Effector memory CD8-positive, alpha-beta T cell (primary cell): ENCODE results near the gene NSUN6.
A peak's percentile ranks its signal among the peaks of the same experiment; 100 is the strongest.
"Not testable (repeated sequence)": the region's sequence is repeated elsewhere in the genome, so short reads cannot be mapped to it uniquely, and the experiment has no call there.

Experiments used
- ATAC-seq: fragments of 150-1000 bp; cut with Tn5 transposase; replicated peaks from 2 replicates; pipeline ENCODE4 v1.10.0; 2021; ENCODE audit warnings: mild to moderate bottlenecking, moderate library complexity
- DNase-seq, 3 experiments: peaks; one replicate each; pipeline ENCODE4 v3.0.0; 2021
- H3K27ac Mint-ChIP-seq, 2 donors: one replicate each; pipeline ENCODE4 v1.8.0; 2022; ENCODE audit warnings: mild to moderate bottlenecking in 2 of 2, mixed read lengths in 2 of 2, moderate library complexity in 2 of 2
- H3K27me3 Mint-ChIP-seq, 2 donors: one replicate each; pipeline ENCODE4 v1.8.0; 2022; ENCODE audit warnings: mixed read lengths in 2 of 2
- H3K36me3 Mint-ChIP-seq: one replicate; pipeline ENCODE4 v1.8.0; 2022; ENCODE audit warnings: mild to moderate bottlenecking, moderate library complexity, mixed read lengths; ENCODE audit not compliant: insufficient read depth
- H3K4me1 Mint-ChIP-seq, 2 donors: one replicate each; pipeline ENCODE4 v1.8.0; 2022; ENCODE audit warnings: low read depth in 2 of 2, mixed read lengths in 2 of 2
- H3K4me3 Mint-ChIP-seq, 2 donors: one replicate each; pipeline ENCODE4 v1.8.0; 2022; ENCODE audit warnings: mild to moderate bottlenecking in 2 of 2, mixed read lengths in 2 of 2, moderate library complexity in 2 of 2
- H3K9me3 Mint-ChIP-seq, 2 donors: one replicate each; pipeline ENCODE4 v1.8.0; 2022; ENCODE audit warnings: mixed read lengths in 2 of 2

The NSUN6 gene

DNA sequence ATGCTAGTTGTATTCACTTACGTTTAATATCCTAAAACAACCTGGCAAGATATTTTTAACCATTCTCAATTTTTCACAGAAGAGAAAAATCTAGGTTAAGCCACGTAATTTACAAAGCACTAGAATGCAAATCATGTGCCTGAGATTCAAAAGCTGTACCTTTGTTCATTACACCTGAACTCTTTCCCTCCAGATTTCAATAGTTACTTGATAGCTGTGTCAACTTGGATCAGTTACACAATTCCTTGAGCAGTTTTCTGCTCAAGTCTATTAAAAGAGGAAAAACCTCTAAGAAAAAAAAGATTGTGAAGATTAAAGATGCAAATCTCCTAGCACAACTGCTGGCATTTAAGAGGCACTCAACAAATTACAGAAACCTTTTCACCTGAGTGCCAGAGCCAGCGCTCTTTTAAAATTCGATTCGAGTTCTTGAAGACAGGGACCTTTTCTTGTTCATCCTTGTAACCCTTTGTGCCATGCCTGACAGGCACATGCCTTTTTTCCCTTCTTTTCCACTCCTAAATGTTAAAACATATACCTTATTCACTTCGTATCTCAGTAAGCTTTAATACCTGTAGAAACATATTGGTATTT is 886 bp downstream of the NSUN6 start:
- H3K27ac Mint-ChIP-seq = peak overlapping the region; percentile 95 to 97
- no peaks in the 10 kb centered on the region for H3K27me3 Mint-ChIP-seq
- DNase-seq = no peak
- H3K9me3 Mint-ChIP-seq = no peaks in the 10 kb centered on the region
- peaks cover 25% of the 10 kb centered on the region in 2 donors for H3K4me1 Mint-ChIP-seq
- H3K4me3 Mint-ChIP-seq = peak overlapping the region; percentile 92 to 93
- H3K36me3 Mint-ChIP-seq = peaks cover 20% of the 10 kb centered on the region
- ATAC-seq = no peak

DNA sequence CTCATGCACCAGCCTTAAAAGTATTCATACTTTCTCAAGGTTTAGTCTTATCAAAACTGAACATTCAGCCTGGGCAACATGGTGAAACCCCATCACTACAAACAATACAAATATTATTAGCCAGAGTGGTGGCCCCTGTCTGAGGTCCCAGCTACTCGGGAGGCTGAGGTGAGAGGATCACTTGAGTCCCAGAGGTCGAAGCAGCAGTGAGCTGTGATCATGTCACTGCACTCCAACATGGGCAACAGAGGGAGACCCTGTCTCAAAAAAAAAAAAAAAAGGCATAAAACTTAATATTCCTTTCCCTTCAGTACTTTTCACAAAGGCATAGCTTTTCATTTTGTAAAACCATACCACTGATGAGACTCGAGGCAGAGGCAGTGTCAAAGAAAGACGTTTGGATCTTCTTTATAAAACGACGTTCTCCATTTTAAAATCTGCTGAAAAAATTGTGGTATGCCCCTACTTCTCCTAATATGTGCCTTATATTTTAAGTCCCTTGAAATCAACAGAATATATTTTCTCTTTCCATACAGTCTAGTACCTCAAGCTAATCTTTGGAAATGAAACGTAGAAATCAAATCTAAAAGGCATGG is 1.9 kb downstream of the NSUN6 start:
- H3K4me1 Mint-ChIP-seq = peaks cover 24 to 25% of the 10 kb centered on the region in 2 donors
- peak overlapping the region in 1 of 2 donors; percentile 97 for H3K27ac Mint-ChIP-seq
- no peaks in the 10 kb centered on the region for H3K9me3 Mint-ChIP-seq
- H3K36me3 Mint-ChIP-seq = peaks cover 20% of the 10 kb centered on the region
- no peaks in the 10 kb centered on the region for H3K27me3 Mint-ChIP-seq
- no peak for DNase-seq
- no peak for ATAC-seq
- H3K4me3 Mint-ChIP-seq = peak overlapping the region; percentile 92 to 93

DNA sequence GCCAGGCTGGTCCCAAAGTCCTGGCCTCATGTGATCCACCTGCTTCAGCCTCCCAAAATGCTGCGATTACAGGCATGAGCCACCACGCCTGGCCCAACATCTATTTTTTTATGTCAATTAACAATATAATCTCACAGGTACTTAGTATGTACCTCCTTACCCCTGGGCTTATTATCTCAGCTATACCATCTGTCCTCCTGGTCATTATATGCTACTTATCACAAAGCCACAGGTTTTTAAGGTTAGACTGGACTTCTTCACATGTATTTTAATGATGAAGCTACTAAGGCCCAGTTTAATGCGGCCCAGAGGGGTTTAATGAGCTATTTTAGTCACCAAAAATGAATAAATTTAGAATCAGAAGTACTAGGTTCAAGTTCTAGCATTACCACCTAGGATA is 3.4 kb downstream of the NSUN6 start:
- Mint-ChIP-seq H3K4me1 (peaks cover 24 to 25% of the 10 kb centered on the region in 2 donors), H3K36me3 (peaks cover 17% of the 10 kb centered on the region), H3K4me3 (no peak overlapping the region), H3K9me3 (no peaks in the 10 kb centered on the region), H3K27ac (peak overlapping the region in 1 of 2 donors; percentile 31), H3K27me3 (no peaks in the 10 kb centered on the region)
- no peak for DNase-seq
- ATAC-seq = no peak

DNA sequence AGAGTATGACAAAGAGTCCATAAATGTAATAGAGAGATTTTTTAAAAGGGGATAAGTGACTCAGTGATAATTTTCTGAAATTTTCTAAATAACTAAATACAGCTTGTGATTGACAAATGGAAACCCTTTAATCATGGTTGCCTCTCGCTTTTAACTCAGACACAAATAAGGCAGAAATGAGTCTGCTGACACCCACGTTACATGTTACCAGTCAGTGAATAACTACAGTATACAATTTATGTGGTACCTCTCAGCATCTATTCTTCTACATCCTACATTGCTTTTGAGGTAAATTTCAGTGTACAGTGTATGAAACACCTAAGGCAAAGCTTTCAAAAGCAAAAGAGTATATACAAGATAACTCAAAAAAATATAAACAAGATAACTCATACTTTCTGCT is 4.2 kb downstream of the NSUN6 start:
- no peaks in the 10 kb centered on the region for H3K9me3 Mint-ChIP-seq
- peaks cover 16% of the 10 kb centered on the region for H3K36me3 Mint-ChIP-seq
- H3K27ac Mint-ChIP-seq = no peak overlapping the region
- H3K4me3 Mint-ChIP-seq = no peak overlapping the region
- peaks cover 22 to 24% of the 10 kb centered on the region in 2 donors for H3K4me1 Mint-ChIP-seq
- no peak for ATAC-seq
- H3K27me3 Mint-ChIP-seq = no peaks in the 10 kb centered on the region
- DNase-seq = no peak

DNA sequence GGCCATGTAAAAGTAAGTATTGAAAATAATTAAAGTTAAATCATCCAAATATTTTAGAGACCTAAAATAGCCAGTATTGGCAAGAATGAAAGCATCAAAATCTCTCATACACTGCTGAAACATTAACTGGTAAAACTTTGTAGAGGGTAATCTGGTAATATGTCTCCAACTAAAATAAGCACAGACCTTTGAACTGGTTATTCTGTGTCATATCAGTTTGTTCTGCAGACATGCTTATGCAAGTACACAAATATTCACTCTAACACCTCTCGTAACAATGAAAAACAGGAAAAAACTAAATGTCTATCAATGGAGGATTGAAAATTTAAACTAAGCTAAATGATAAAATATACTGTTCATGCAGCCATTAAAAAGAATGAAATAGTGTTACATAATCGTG is 11.7 kb downstream of the NSUN6 start:
- not testable (repeated sequence) for H3K36me3 Mint-ChIP-seq, ATAC-seq, H3K4me3 Mint-ChIP-seq, H3K27ac Mint-ChIP-seq, H3K27me3 Mint-ChIP-seq, H3K9me3 Mint-ChIP-seq, DNase-seq, H3K4me1 Mint-ChIP-seq

DNA sequence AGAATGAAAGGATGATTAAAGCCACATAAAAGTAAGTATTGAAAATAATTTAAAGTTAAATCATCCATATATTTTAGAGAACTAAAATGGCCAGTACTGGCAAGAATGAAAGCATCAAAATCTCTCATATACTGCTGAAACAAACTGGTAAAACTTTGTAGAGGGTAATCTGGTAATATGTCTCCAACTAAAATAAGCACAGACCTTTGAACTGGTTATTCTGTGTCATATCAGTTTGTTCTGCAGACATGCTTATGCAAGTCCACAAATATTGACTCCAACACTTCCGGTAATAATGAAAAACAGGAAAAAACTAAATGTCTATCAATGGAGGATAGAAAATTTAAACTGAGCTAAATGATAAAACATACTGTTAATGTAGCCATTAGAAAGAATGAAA is 14.0 kb downstream of the NSUN6 start:
- H3K36me3 Mint-ChIP-seq, H3K27me3 Mint-ChIP-seq, H3K27ac Mint-ChIP-seq, H3K4me3 Mint-ChIP-seq, H3K9me3 Mint-ChIP-seq, DNase-seq, H3K4me1 Mint-ChIP-seq, ATAC-seq: not testable (repeated sequence)

DNA sequence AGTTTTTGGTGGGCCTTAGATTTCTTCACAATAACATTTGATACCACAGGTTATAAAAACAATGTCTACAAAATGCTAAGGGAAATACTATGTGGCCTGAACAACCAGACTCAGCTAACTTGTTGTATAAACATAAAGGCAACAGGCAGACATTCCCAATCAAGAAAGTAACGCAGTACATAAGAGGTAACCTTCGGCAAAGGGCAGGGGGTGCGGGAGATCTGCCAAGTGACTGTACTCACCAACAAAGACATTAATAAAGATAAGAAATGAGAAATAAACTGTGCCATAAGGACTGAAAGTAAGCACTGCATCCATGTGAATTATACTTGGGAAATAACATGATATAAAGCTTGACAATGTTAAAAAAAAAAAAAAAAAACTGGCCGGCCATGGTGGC is 15.4 kb downstream of the NSUN6 start:
- Mint-ChIP-seq H3K36me3 (peaks cover 2% of the 10 kb centered on the region), H3K27ac (no peak overlapping the region), H3K4me3 (no peak overlapping the region), H3K27me3 (no peaks in the 10 kb centered on the region), H3K4me1 (peaks cover 0 to 3% of the 10 kb centered on the region in 2 donors), H3K9me3 (no peaks in the 10 kb centered on the region)
- ATAC-seq = no peak
- no peak for DNase-seq

DNA sequence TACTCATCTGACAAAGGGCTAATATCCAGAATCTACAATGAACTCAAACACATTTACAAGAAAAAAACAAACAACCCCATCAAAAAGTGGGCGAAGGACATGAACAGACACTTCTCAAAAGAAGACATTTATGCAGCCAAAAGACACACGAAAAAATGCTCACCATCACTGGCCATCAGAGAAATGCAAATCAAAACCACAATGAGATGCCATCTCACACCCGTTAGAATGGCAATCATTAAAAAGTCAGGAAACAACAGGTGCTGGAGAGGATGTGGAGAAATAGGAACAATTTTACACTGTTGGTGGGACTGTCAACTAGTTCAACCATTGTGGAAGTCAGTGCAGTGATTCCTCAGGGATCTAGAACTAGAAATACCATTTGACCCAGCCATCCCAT is 18.9 kb downstream of the NSUN6 start:
- not testable (repeated sequence) for H3K27ac Mint-ChIP-seq, DNase-seq, H3K36me3 Mint-ChIP-seq, H3K4me3 Mint-ChIP-seq, H3K27me3 Mint-ChIP-seq, H3K9me3 Mint-ChIP-seq, H3K4me1 Mint-ChIP-seq, ATAC-seq

DNA sequence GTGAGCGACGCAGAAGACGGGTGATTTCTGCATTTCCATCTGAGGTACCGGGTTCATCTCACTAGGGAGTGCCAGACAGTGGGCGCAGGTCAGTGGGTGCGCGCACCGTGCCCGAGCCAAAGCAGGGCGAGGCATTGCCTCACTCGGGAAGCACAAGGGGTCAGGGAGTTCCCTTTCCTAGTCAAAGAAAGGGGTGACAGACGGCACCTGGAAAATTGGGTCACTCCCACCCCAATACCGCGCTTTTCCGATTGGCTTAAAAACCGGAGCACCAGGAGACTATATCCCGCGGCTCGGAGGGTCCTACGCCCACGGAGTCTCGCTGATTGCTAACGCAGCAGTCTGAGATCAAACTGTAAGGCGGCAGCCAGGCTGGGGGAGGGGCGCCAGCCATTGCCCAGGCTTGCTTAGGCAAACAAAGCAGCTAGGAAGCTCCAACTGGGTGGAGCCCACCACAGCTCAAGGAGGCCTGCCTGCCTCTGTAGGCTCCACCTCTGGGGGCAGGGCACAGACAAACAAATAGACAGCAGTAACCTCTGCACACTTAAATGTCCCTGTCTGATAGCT is 23.9 kb downstream of the NSUN6 start:
- not testable (repeated sequence) for H3K27me3 Mint-ChIP-seq, H3K9me3 Mint-ChIP-seq, H3K4me1 Mint-ChIP-seq, H3K36me3 Mint-ChIP-seq
- peak; percentile 43 to 63 (median 61) for DNase-seq
- ATAC-seq = peak; percentile 68
- H3K4me3 Mint-ChIP-seq = peak overlapping the region; percentile 72 to 84
- H3K27ac Mint-ChIP-seq = peak overlapping the region; percentile 87 to 88

DNA sequence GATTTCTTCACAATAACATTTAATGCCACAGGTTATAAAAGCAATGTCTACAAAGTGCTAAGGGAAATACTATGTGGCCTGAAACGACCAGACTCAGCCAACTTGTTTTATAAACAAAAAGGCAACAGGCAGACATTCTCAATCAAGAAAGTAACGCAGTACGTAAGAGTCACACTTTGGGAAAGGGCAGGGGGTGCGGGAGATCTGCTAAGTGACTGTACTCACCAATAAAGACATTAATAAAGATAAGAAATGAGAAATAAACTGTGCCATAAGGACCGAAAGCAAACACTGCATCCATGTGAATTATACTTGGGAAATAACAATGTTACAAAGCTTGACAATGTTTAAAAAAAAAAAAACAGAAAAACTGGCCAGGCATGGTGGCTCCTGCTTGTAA is 25.5 kb downstream of the NSUN6 start:
- peaks cover 0 to 2% of the 10 kb centered on the region in 2 donors for H3K4me1 Mint-ChIP-seq
- H3K27ac Mint-ChIP-seq = no peak overlapping the region
- no peaks in the 10 kb centered on the region for H3K9me3 Mint-ChIP-seq
- ATAC-seq (no peak), DNase-seq (no peak)
- H3K4me3 Mint-ChIP-seq = peak overlapping the region in 1 of 2 donors; percentile 24
- no peaks in the 10 kb centered on the region for H3K27me3 Mint-ChIP-seq
- peaks cover 10% of the 10 kb centered on the region for H3K36me3 Mint-ChIP-seq

DNA sequence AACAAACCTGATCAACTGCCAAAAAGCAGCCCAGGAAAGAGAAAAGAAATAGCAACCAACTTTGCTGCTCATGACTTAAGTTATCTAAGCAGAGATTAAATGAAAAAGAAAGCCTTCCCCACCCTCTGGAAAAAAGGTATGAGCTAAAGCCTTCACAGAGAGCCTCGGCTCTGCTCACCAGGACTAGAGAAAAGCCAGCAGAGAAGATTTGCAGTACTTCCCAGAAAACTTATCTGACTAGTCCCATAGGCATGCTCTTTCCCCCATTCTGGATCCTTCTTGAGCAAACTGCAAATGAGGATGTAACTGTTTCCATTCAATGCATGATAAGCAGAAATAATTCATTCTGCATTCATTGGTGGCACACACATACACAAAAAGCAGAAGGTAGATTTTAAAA is 27.7 kb downstream of the NSUN6 start:
- not testable (repeated sequence) for H3K27ac Mint-ChIP-seq, H3K4me1 Mint-ChIP-seq, H3K4me3 Mint-ChIP-seq, H3K9me3 Mint-ChIP-seq, H3K27me3 Mint-ChIP-seq, H3K36me3 Mint-ChIP-seq, ATAC-seq, DNase-seq

DNA sequence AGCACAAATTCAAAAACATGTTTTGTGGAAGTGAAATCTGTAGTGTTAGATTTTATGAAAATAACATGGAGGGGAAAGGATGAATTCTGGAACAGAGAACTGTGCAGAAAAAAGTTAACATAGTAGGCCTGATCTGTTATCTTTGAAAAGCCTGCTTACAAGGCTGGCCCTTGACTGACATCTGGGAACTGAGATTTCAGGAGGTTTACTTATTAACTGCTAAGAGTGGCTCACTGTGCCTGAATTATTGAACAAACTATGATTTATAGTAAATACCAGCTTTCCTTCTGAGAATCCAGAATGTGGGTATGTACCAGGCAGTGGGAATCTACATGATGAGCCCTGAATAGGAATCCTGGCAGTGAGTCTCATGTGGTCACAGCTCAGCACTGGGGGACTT is 30.5 kb downstream of the NSUN6 start:
- Mint-ChIP-seq H3K27ac (no peak overlapping the region), H3K9me3 (no peaks in the 10 kb centered on the region), H3K27me3 (no peaks in the 10 kb centered on the region), H3K4me1 (no peaks in the 10 kb centered on the region), H3K36me3 (peaks cover 8% of the 10 kb centered on the region), H3K4me3 (no peak overlapping the region)
- ATAC-seq (no peak), DNase-seq (no peak)

DNA sequence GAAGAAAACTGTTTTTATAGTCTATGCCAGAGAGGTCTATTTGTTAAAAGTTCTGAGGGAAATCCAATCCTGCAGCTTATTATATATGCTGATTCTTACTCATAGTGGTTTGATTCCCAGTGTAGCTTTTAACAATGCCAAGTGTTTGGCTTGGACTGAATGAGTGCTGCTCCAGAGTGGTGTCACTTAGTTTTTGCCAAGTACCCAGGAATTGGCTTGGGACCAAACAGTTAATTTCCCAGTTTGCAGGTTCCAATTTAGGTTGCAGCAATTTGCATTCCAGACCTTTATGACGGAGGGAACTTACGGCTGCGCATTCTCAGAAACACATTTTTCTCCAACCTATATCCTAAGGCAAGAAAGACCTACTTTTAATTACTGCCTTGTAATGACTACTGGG is 32.4 kb downstream of the NSUN6 start:
- DNase-seq = no peak
- no peaks in the 10 kb centered on the region for H3K4me1 Mint-ChIP-seq
- H3K4me3 Mint-ChIP-seq = no peak overlapping the region
- H3K9me3 Mint-ChIP-seq = no peaks in the 10 kb centered on the region
- no peak overlapping the region for H3K27ac Mint-ChIP-seq
- ATAC-seq = no peak
- no peaks in the 10 kb centered on the region for H3K27me3 Mint-ChIP-seq
- H3K36me3 Mint-ChIP-seq = peaks cover 4% of the 10 kb centered on the region

DNA sequence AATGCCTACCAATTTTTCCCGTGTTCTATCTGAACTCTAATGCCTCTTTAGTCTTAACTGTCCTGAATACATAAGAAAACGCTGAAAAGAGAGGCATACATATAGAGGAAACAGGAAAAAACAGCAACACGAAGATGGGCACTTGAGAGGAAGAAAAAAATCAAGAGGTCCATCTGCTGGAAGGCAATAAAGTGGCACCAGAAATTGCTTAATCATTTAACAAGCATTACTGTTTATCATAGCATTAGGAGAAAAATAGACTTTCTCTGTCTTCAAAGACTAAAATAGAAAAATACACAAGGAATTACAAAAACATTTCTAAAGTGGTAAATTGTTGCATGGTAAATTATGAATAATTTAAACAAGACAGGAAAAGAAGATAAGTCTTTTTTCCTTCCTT is 35.0 kb downstream of the NSUN6 start:
- Mint-ChIP-seq H3K36me3 (peaks cover 4% of the 10 kb centered on the region), H3K27me3 (no peaks in the 10 kb centered on the region), H3K9me3 (no peaks in the 10 kb centered on the region), H3K4me3 (no peak overlapping the region), H3K27ac (no peak overlapping the region), H3K4me1 (no peaks in the 10 kb centered on the region)
- no peak for ATAC-seq
- no peak for DNase-seq
